ENCODE measurements around the gene ADCK1.

GRCh38 chr14:77923131-77923936 lies 123.4 kb downstream of the ADCK1 start:
- TF ChIP-seq POLR2A (IDR thresholded peaks at IDR 0.05) (no peak), CTCF (IDR thresholded peaks at IDR 0.05) (no peak)
